ENCODE measurements around the gene IRAK1BP1. TPM values are rescaled to one million over a fixed set of nuclear protein-coding genes. Genes with fewer than 3 reads are reported as not detected.
A peak's percentile ranks its signal among the peaks of the same experiment; 100 is the strongest.

The IRAK1BP1 gene
- total and polyA plus RNA-seq, 10 of the 15 experiments (the other 5 are each of a cell fraction or from before 2014, with no cell fraction given) = 2.3 to 6.7 (median 3.9) TPM

DNA sequence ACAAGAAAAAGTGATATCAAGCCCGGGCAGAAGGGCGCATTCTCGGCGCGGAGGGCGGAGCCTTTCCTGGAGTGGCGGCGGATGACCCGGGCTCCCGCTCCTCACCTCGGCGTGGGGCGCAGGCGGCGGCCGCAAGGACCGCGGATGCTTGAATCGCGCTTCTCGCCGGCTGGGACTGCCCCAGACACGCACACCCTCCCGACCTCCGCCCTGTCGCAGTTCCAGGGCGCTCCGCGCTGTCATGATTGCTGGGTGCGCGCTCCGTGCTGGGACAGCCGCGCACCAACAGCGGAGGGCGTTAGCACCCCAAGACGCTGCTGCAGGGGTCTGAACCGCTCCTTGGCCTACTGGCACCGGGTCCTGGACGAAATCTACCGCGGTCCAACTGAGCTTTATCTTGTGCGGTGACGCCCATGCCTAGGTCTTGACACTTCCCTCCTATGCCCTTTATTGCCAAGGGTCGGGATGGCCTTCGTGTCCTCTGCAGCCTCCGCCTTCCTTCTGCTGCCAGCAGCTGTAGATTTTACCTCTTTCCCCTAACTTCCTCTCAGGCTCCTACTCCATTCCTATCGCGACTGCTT is 43.3 kb downstream of the IRAK1BP1 start:
- Histone ChIP-seq H3K79me2 (ENCODE audit: control insufficient read depth, insufficient read depth, low read length) (no peaks in the 10 kb centered on the region), H3K9me3 (replicated peaks; ENCODE audit: control insufficient read depth, insufficient read depth, low read length) (no peaks in the 10 kb centered on the region; the same call in 2 of the 3 replicates), H3K27me3 (replicated peaks in 1 of 2; ENCODE audit: control insufficient read depth in 2 of 2, insufficient read depth in 2 of 2, low read length in 1 of 2) (no peaks in the 10 kb centered on the region), H3K36me3 (ENCODE audit: control insufficient read depth in 2 of 2, insufficient read depth in 2 of 2, low read length in 1 of 2) (no peaks in the 10 kb centered on the region), H2AFZ (ENCODE audit: control insufficient read depth, low read depth, low read length) (0 out of 2 replicates have a peak overlapping the region, but pooled peaks have one; percentile 40), H3K9ac (ENCODE audit: control insufficient read depth, insufficient read depth, low read length) (no peak overlapping the region), H3K4me3 (no peak overlapping the region), H3K27ac (ENCODE audit: control insufficient read depth, insufficient read depth) (no peak overlapping the region), H3K4me2 (ENCODE audit: control insufficient read depth, insufficient read depth) (peak overlapping the region; percentile 72), H3K4me1 (ENCODE audit: control insufficient read depth, insufficient read depth, low read length) (no peaks in the 10 kb centered on the region), H4K20me1 (ENCODE audit: control insufficient read depth, insufficient read depth) (no peaks in the 10 kb centered on the region)
- intact Hi-C loops (cut with micrococcal nuclease; ENCODE audit: unreplicated experiment) (no loop called here), in situ Hi-C loops (cut with MboI) (no loop called here)
- ChIA-PET RAD21 (ENCODE audit: unreplicated experiment) (no interaction called here), SMC1A (ENCODE audit: uncharacterized antibody, unreplicated experiment) (interaction anchor here (1.2 to 1.5 kb wide), 2 partner anchors 14 to 27 kb away, joined by 3 to 5 read pairs; no protein-coding TSS in a partner anchor), POLR2A (no interaction called here), CTCF (no interaction called here)
- 34% methylated on average over 47 of the region's 49 CpGs for WGBS (ENCODE audit: insufficient coverage, insufficient replicate concordance, low lambda C conversion rate, missing lambda C conversion rate)
- no peak for FAIRE-seq
- no peak for DNase-seq (ENCODE audit: low read depth, low spot score)
- ATAC-seq = peak; percentile 75
- TF ChIP-seq EP300 (IDR thresholded peaks at IDR 0.05; ENCODE audit: borderline replicate concordance in 1 of 2, control insufficient read depth in 1 of 2, low read depth in 2 of 2, low read length in 2 of 2) = no peak
- TF ChIP-seq HDAC6 (IDR thresholded peaks at IDR 0.05; ENCODE audit: unreplicated experiment) = peak; percentile 48
- BruUV-seq (replicated peaks) = no TSS peak

DNA sequence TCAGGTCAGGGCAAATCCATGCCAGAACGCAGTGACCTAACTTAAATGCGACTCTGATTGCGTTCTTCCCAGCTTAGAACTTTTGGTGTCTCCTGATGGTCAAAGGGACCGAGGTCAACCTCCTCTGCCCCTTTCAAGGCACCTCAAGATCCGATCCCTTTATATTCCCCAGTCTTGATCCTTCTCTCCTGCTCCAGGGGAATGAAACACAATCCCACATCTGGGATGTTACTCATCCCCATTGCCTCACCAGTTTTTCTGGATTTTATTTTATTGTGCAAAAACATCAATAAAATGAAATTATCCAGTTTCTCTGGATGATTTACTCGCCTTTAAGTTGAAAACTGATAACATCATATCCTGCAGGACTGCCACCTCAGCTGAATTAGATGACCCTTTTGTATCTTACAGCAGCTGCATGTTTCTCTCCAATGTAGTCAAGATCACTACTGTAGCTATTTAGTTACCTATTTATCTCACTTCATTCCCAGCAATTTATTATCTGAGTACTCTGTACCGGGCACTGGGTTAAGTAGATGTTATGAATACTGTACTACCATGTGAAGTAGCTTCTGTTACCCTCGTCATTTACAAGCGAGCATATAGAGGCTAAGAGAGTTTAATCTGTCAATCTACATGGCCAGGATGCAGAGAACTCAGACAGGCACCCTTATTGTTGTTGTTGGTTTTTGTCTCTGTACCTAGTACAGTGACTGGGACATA is 44.0 kb downstream of the IRAK1BP1 start:
- H3K9me3 ChIP-seq (replicated peaks; ENCODE audit: control insufficient read depth, insufficient read depth, low read length) = no peaks in the 10 kb centered on the region; the same call in 2 of the 3 replicates
- BruUV-seq (replicated peaks) = no TSS peak
- ATAC-seq = no peak
- in situ Hi-C loops (cut with MboI) (no loop called here), intact Hi-C loops (cut with micrococcal nuclease; ENCODE audit: unreplicated experiment) (no loop called here)
- ChIA-PET RAD21 (ENCODE audit: unreplicated experiment) (no interaction called here), CTCF (no interaction called here), SMC1A (ENCODE audit: uncharacterized antibody, unreplicated experiment) (interaction anchor here (0.5 to 1.5 kb wide), 3 partner anchors 14 to 521 kb away, joined by 3 to 5 read pairs (median 3); no protein-coding TSS in a partner anchor), POLR2A (no interaction called here)
- no peak overlapping the region for H3K4me3 ChIP-seq
- H3K4me1 ChIP-seq (ENCODE audit: control insufficient read depth, insufficient read depth, low read length) = no peaks in the 10 kb centered on the region
- no peaks in the 10 kb centered on the region for H3K36me3 ChIP-seq (ENCODE audit: control insufficient read depth in 2 of 2, insufficient read depth in 2 of 2, low read length in 1 of 2)
- no peaks in the 10 kb centered on the region for H3K27me3 ChIP-seq (replicated peaks in 1 of 2; ENCODE audit: control insufficient read depth in 2 of 2, insufficient read depth in 2 of 2, low read length in 1 of 2)
- no peaks in the 10 kb centered on the region for H4K20me1 ChIP-seq (ENCODE audit: control insufficient read depth, insufficient read depth)
- DNase-seq (ENCODE audit: low read depth, low spot score) = no peak
- no peak overlapping the region for H3K4me2 ChIP-seq (ENCODE audit: control insufficient read depth, insufficient read depth)
- H2AFZ ChIP-seq (ENCODE audit: control insufficient read depth, low read depth, low read length) = no peak overlapping the region
- FAIRE-seq = no peak
- no peak overlapping the region for H3K27ac ChIP-seq (ENCODE audit: control insufficient read depth, insufficient read depth)
- H3K79me2 ChIP-seq (ENCODE audit: control insufficient read depth, insufficient read depth, low read length) = no peaks in the 10 kb centered on the region
- 90% methylated on average over 9 of the region's 9 CpGs for WGBS (ENCODE audit: insufficient coverage, insufficient replicate concordance, low lambda C conversion rate, missing lambda C conversion rate)
- H3K9ac ChIP-seq (ENCODE audit: control insufficient read depth, insufficient read depth, low read length) = no peak overlapping the region
- TF ChIP-seq SMARCA5 (IDR thresholded peaks at IDR 0.05) (no peak), FOXM1 (IDR thresholded peaks at IDR 0.05; ENCODE audit: low read depth, low read length) (no peak), BACH1 (IDR thresholded peaks at IDR 0.05; ENCODE audit: borderline replicate concordance) (no peak), CBX3 (IDR thresholded peaks at IDR 0.05; ENCODE audit: borderline replicate concordance, low read depth) (no peak), ZNF384 (IDR thresholded peaks at IDR 0.05; ENCODE audit: borderline replicate concordance, low read depth, low read length) (no peak), ZNF217 (IDR thresholded peaks at IDR 0.05) (no peak), POU2F2 (IDR thresholded peaks at IDR 0.05; ENCODE audit: borderline replicate concordance, low read depth, low read length) (no peak)
- TF ChIP-seq, protein P1, sequence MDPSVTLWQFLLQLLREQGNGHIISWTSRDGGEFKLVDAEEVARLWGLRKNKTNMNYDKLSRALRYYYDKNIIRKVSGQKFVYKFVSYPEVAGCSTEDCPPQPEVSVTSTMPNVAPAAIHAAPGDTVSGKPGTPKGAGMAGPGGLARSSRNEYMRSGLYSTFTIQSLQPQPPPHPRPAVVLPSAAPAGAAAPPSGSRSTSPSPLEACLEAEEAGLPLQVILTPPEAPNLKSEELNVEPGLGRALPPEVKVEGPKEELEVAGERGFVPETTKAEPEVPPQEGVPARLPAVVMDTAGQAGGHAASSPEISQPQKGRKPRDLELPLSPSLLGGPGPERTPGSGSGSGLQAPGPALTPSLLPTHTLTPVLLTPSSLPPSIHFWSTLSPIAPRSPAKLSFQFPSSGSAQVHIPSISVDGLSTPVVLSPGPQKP (IDR thresholded peaks at IDR 0.05; ENCODE audit: low read depth, low read length) = no peak
- TF ChIP-seq, protein P2, sequence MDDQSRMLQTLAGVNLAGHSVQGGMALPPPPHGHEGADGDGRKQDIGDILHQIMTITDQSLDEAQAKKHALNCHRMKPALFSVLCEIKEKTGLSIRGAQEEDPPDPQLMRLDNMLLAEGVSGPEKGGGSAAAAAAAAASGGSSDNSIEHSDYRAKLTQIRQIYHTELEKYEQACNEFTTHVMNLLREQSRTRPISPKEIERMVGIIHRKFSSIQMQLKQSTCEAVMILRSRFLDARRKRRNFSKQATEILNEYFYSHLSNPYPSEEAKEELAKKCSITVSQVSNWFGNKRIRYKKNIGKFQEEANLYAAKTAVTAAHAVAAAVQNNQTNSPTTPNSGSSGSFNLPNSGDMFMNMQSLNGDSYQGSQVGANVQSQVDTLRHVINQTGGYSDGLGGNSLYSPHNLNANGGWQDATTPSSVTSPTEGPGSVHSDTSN (IDR thresholded peaks at IDR 0.05; ENCODE audit: insufficient replicate concordance, low read depth, low read length) = no peak
- TF ChIP-seq, protein P3, sequence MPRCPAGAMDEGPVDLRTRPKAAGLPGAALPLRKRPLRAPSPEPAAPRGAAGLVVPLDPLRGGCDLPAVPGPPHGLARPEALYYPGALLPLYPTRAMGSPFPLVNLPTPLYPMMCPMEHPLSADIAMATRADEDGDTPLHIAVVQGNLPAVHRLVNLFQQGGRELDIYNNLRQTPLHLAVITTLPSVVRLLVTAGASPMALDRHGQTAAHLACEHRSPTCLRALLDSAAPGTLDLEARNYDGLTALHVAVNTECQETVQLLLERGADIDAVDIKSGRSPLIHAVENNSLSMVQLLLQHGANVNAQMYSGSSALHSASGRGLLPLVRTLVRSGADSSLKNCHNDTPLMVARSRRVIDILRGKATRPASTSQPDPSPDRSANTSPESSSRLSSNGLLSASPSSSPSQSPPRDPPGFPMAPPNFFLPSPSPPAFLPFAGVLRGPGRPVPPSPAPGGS (IDR thresholded peaks at IDR 0.05; ENCODE audit: borderline replicate concordance, insufficient read depth, low read depth, low read length, poor library complexity, severe bottlenecking) = no peak
